ENCODE data around the gene C16orf96. TPM values are rescaled to one million over a fixed set of nuclear protein-coding genes. Genes with fewer than 3 reads are reported as not detected.

C16orf96 gene
- total and polyA plus RNA-seq, 2 donors from 2014 or later: 0.13 to 0.16 TPM

- FAIRE-seq (no peak), DNase-seq (peak in 3 of 5 donors; percentile 28 to 89 (median 85))
- Histone ChIP-seq H3K36me3 (ENCODE audit: control insufficient read depth in 2 of 3, insufficient read depth in 3 of 3, low read length in 3 of 3) (no peaks in the 10 kb centered on the region), H3K4me1 (ENCODE audit: control insufficient read depth in 2 of 3, insufficient read depth in 2 of 3, low read depth in 1 of 3, low read length in 3 of 3) (peaks cover 0 to 49% (median 14%) of the 10 kb centered on the region in 3 donors), H3K4me3 (ENCODE audit: low read length in 3 of 3) (peak overlapping the region; percentile 40 to 85 (median 50)), H3K9me3 (ENCODE audit: control insufficient read depth in 2 of 3, insufficient read depth in 1 of 3, low read length in 3 of 3) (no peaks in the 10 kb centered on the region), H3K27me3 (ENCODE audit: control insufficient read depth, insufficient read depth, low read length) (no peaks in the 10 kb centered on the region), H3K9ac (ENCODE audit: low read length in 3 of 3) (peak overlapping the region in 2 of 3 donors; percentile 54 to 60), H3K27ac (ENCODE audit: low read depth in 2 of 2, low read length in 2 of 2) (peak overlapping the region; percentile 87 to 98)
- TF ChIP-seq CTCF (IDR thresholded peaks at IDR 0.05; ENCODE audit: borderline replicate concordance, extremely low read depth, insufficient read depth): no peak
- intact Hi-C loops (cut with DNase I): no loop called here
These were observed 59.4 kb downstream of the C16orf96 start for GRCh38 chr16:4615384-4616046.

GRCh38 chr16:4616047-4616811 lies 60.1 kb downstream of the C16orf96 start:
- Histone ChIP-seq H3K27me3 (ENCODE audit: control insufficient read depth, insufficient read depth, low read length) (no peaks in the 10 kb centered on the region), H3K9ac (ENCODE audit: low read length in 3 of 3) (peak overlapping the region; percentile 55 to 95 (median 87)), H3K36me3 (ENCODE audit: control insufficient read depth in 2 of 3, insufficient read depth in 3 of 3, low read length in 3 of 3) (no peaks in the 10 kb centered on the region), H3K9me3 (ENCODE audit: control insufficient read depth in 2 of 3, insufficient read depth in 1 of 3, low read length in 3 of 3) (no peaks in the 10 kb centered on the region), H3K4me3 (ENCODE audit: low read length in 3 of 3) (peak overlapping the region; percentile 58 to 85 (median 72)), H3K4me1 (ENCODE audit: control insufficient read depth in 2 of 3, insufficient read depth in 2 of 3, low read depth in 1 of 3, low read length in 3 of 3) (peaks cover 0 to 47% (median 14%) of the 10 kb centered on the region in 3 donors), H3K27ac (ENCODE audit: low read depth in 2 of 2, low read length in 2 of 2) (peak overlapping the region; percentile 99 to 100)
- peak; percentile 68 for FAIRE-seq
- DNase-seq: peak; percentile 100
- intact Hi-C loops (cut with DNase I): no loop called here
- TF ChIP-seq CTCF (IDR thresholded peaks at IDR 0.05; ENCODE audit: borderline replicate concordance, extremely low read depth, insufficient read depth): peak; percentile 48

- H3K4me1 ChIP-seq (ENCODE audit: control insufficient read depth in 2 of 3, insufficient read depth in 2 of 3, low read depth in 1 of 3, low read length in 3 of 3): peaks cover 0 to 41% (median 14%) of the 10 kb centered on the region in 3 donors
- H3K36me3 ChIP-seq (ENCODE audit: control insufficient read depth in 2 of 3, insufficient read depth in 3 of 3, low read length in 3 of 3): no peaks in the 10 kb centered on the region
- no peaks in the 10 kb centered on the region for H3K27me3 ChIP-seq (ENCODE audit: control insufficient read depth, insufficient read depth, low read length)
- peak overlapping the region in 1 of 3 donors; percentile 16 for H3K4me3 ChIP-seq (ENCODE audit: low read length in 3 of 3)
- intact Hi-C loops (cut with DNase I): no loop called here
- no peak for TF ChIP-seq CTCF (IDR thresholded peaks at IDR 0.05; ENCODE audit: borderline replicate concordance, extremely low read depth, insufficient read depth)
- DNase-seq: peak in 1 of 5 donors; percentile 30
- no peak for FAIRE-seq
- no peaks in the 10 kb centered on the region for H3K9me3 ChIP-seq (ENCODE audit: control insufficient read depth in 2 of 3, insufficient read depth in 1 of 3, low read length in 3 of 3)
- H3K9ac ChIP-seq (ENCODE audit: low read length in 3 of 3): peak overlapping the region in 1 of 3 donors; percentile 14
- H3K27ac ChIP-seq (ENCODE audit: low read depth in 2 of 2, low read length in 2 of 2): peak overlapping the region; percentile 99 to 100
These were observed 61.7 kb downstream of the C16orf96 start for GRCh38 chr16:4617880-4618279.
